Measurements from ENCODE around the gene PKMYT1.

Gene PKMYT1

GRCh38 chr16:3017794-3018506 lies 37.7 kb upstream of the PKMYT1 start, which contains the start of gene CLDN6:
Gene CLDN6 (minus strand): TSS chr16:3018183. CDS start chr16:3016021, 2,162 bp downstream.
- Histone ChIP-seq H3K4me1 (ENCODE audit: control insufficient read depth in 5 of 5, insufficient read depth in 5 of 5, low read length in 5 of 5) (peaks cover 4 to 37% (median 28%) of the 10 kb centered on the region in 5 donors), H3K4me3 (ENCODE audit: low read depth in 1 of 5, low read length in 5 of 5) (no peak within 1 kb of the TSS)

DNA sequence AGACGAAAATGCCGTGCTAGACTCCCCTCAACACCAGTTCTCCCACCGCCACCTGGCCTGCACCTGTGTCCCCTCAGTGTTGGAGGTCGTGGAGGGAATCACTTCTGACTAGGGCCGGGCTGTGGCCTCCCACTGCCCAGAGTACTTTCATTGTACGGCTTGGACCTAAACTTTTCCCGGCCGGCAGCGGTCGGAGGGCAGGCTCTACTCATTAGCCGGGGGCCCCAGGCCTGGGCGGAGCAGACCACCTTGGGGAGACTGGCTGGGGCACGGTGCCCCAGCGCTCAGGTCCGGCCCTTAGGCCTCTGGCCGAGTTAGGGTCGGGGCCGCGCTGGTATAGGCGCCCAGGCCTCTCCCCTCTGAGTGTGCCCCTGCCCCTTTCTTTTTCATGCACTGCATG lies 37.1 kb upstream of the PKMYT1 start:
- H3K36me3 ChIP-seq (ENCODE audit: control insufficient read depth in 5 of 5, insufficient read depth in 5 of 5, low read length in 5 of 5) = no peaks in the 10 kb centered on the region
- H3K4me1 ChIP-seq (ENCODE audit: control insufficient read depth in 5 of 5, insufficient read depth in 5 of 5, low read length in 5 of 5) = peaks cover 0 to 31% (median 22%) of the 10 kb centered on the region in 5 donors
- no peaks in the 10 kb centered on the region for H3K9me3 ChIP-seq (ENCODE audit: control insufficient read depth in 5 of 5, low read length in 5 of 5)
- no peak overlapping the region for H3K27ac ChIP-seq (ENCODE audit: low read depth, low read length)
- no peak overlapping the region for H3K4me3 ChIP-seq (ENCODE audit: low read depth in 1 of 5, low read length in 5 of 5)
- H3K27me3 ChIP-seq (ENCODE audit: control insufficient read depth in 5 of 5, insufficient read depth in 4 of 5, low read length in 5 of 5) = peaks cover 24 to 47% (median 28%) of the 10 kb centered on the region in 5 donors
- H3K9ac ChIP-seq (ENCODE audit: low read length in 5 of 5) = no peak overlapping the region

More at GRCh38 chr16:3017794-3018506, 37.7 kb upstream of the PKMYT1 start, which contains the start of gene CLDN6:
- H3K9ac ChIP-seq (ENCODE audit: low read length in 5 of 5) = no peak within 1 kb of the TSS
- H3K9me3 ChIP-seq (ENCODE audit: control insufficient read depth in 5 of 5, low read length in 5 of 5) = no peaks in the 10 kb centered on the region
- H3K27ac ChIP-seq (ENCODE audit: low read depth, low read length) = no peak within 1 kb of the TSS
- peaks cover 20 to 41% (median 23%) of the 10 kb centered on the region in 5 donors for H3K27me3 ChIP-seq (ENCODE audit: control insufficient read depth in 5 of 5, insufficient read depth in 4 of 5, low read length in 5 of 5)
- no peaks in the 10 kb centered on the region for H3K36me3 ChIP-seq (ENCODE audit: control insufficient read depth in 5 of 5, insufficient read depth in 5 of 5, low read length in 5 of 5)

- no peak overlapping the region for H3K4me3 ChIP-seq (ENCODE audit: low read depth in 1 of 5, low read length in 5 of 5)
- H3K4me1 ChIP-seq (ENCODE audit: control insufficient read depth in 5 of 5, insufficient read depth in 5 of 5, low read length in 5 of 5) = peaks cover 0 to 18% (median 10%) of the 10 kb centered on the region in 5 donors
These were observed 35.7 kb upstream of the PKMYT1 start for GRCh38 chr16:3015865-3016521.

DNA sequence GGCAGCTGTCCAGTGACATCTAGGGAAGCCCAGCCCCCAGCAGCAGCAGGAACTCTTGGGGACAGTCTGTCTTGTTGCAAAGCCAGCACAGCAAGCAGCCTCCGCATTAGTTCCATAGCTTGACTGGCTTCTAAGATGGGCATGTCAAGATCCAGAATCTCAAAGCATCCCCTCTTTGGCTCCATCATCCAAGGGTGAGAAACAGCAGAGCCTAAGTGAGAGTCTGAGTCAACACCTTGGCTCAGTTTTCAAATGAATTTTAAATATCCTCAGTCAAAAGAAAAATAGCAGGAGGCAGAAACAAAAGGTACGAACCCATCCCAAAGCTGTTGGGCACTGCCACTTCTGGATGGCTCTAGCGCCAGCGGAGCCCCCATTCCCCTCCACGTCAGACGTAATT lies 34.7 kb upstream of the PKMYT1 start:
- H3K36me3 ChIP-seq (ENCODE audit: control insufficient read depth in 5 of 5, insufficient read depth in 5 of 5, low read length in 5 of 5) = no peaks in the 10 kb centered on the region
- no peak overlapping the region for H3K9ac ChIP-seq (ENCODE audit: low read length in 5 of 5)
- no peak overlapping the region for H3K27ac ChIP-seq (ENCODE audit: low read depth, low read length)
- peaks cover 0 to 9% (median 4%) of the 10 kb centered on the region in 5 donors for H3K4me1 ChIP-seq (ENCODE audit: control insufficient read depth in 5 of 5, insufficient read depth in 5 of 5, low read length in 5 of 5)
- H3K27me3 ChIP-seq (ENCODE audit: control insufficient read depth in 5 of 5, insufficient read depth in 4 of 5, low read length in 5 of 5) = peaks cover 30 to 62% (median 42%) of the 10 kb centered on the region in 5 donors
- H3K9me3 ChIP-seq (ENCODE audit: control insufficient read depth in 5 of 5, low read length in 5 of 5) = no peaks in the 10 kb centered on the region
- no peak overlapping the region for H3K4me3 ChIP-seq (ENCODE audit: low read depth in 1 of 5, low read length in 5 of 5)

More at GRCh38 chr16:3015865-3016521, 35.7 kb upstream of the PKMYT1 start:
- H3K27ac ChIP-seq (ENCODE audit: low read depth, low read length) = no peak overlapping the region
- H3K9ac ChIP-seq (ENCODE audit: low read length in 5 of 5) = no peak overlapping the region
- H3K36me3 ChIP-seq (ENCODE audit: control insufficient read depth in 5 of 5, insufficient read depth in 5 of 5, low read length in 5 of 5) = no peaks in the 10 kb centered on the region
- H3K27me3 ChIP-seq (ENCODE audit: control insufficient read depth in 5 of 5, insufficient read depth in 4 of 5, low read length in 5 of 5) = peaks cover 30 to 56% (median 37%) of the 10 kb centered on the region in 5 donors
- H3K9me3 ChIP-seq (ENCODE audit: control insufficient read depth in 5 of 5, low read length in 5 of 5) = no peaks in the 10 kb centered on the region

DNA sequence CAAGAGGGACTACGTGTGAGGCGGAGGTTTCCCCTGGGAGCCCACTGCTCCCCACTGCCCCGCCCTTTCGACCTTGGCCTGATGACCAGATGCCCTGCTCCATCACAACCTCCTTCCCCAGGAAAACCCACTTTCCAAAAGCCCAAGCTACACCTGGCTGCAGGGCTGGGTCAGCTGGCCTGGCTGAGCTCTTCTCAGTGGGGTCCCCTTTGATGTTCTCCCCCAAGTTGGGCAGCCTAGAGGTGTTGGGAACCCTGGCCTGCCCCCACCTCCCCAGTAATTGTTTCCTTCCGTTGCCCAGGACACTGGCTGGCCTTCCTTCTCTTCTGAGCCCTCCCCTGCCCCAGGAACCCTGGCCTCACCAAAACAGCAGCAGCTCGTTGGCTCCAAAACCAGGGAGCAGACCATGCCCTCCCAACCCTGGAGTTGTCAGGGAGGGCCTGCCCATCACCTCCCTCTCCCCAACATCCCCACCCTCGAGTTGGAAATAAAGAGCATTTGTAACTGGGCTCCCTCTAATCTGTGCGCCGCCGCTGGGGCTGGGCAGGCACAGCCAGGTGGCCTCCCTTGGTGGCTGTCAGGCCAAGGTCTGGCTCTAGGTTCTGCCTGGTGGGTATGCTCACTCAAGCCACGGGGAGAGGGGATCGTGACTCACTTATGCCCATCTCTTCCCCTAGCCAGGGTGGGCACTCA lies 33.9 kb upstream of the PKMYT1 start:
- H3K36me3 ChIP-seq (ENCODE audit: control insufficient read depth in 5 of 5, insufficient read depth in 5 of 5, low read length in 5 of 5) = no peaks in the 10 kb centered on the region
- H3K9ac ChIP-seq (ENCODE audit: low read length in 5 of 5) = no peak overlapping the region
- H3K4me3 ChIP-seq (ENCODE audit: low read depth in 1 of 5, low read length in 5 of 5) = no peak overlapping the region
- peaks cover 0 to 6% (median 0%) of the 10 kb centered on the region in 5 donors for H3K4me1 ChIP-seq (ENCODE audit: control insufficient read depth in 5 of 5, insufficient read depth in 5 of 5, low read length in 5 of 5)
- peaks cover 34 to 68% (median 47%) of the 10 kb centered on the region in 5 donors for H3K27me3 ChIP-seq (ENCODE audit: control insufficient read depth in 5 of 5, insufficient read depth in 4 of 5, low read length in 5 of 5)
- no peaks in the 10 kb centered on the region for H3K9me3 ChIP-seq (ENCODE audit: control insufficient read depth in 5 of 5, low read length in 5 of 5)
- H3K27ac ChIP-seq (ENCODE audit: low read depth, low read length) = no peak overlapping the region

DNA sequence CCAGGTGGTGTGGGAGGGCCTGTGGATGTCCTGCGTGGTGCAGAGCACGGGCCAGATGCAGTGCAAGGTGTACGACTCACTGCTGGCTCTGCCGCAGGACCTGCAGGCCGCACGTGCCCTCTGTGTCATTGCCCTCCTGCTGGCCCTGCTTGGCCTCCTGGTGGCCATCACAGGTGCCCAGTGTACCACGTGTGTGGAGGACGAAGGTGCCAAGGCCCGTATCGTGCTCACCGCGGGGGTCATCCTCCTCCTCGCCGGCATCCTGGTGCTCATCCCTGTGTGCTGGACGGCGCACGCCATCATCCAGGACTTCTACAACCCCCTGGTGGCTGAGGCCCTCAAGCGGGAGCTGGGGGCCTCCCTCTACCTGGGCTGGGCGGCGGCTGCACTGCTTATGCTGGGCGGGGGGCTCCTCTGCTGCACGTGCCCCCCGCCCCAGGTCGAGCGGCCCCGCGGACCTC lies 33.3 kb upstream of the PKMYT1 start:
- no peak overlapping the region for H3K27ac ChIP-seq (ENCODE audit: low read depth, low read length)
- H3K9ac ChIP-seq (ENCODE audit: low read length in 5 of 5) = no peak overlapping the region
- no peak overlapping the region for H3K4me3 ChIP-seq (ENCODE audit: low read depth in 1 of 5, low read length in 5 of 5)
- no peaks in the 10 kb centered on the region for H3K9me3 ChIP-seq (ENCODE audit: control insufficient read depth in 5 of 5, low read length in 5 of 5)
- H3K36me3 ChIP-seq (ENCODE audit: control insufficient read depth in 5 of 5, insufficient read depth in 5 of 5, low read length in 5 of 5) = no peaks in the 10 kb centered on the region
- peaks cover 36 to 70% (median 51%) of the 10 kb centered on the region in 5 donors for H3K27me3 ChIP-seq (ENCODE audit: control insufficient read depth in 5 of 5, insufficient read depth in 4 of 5, low read length in 5 of 5)
- peaks cover 0 to 8% (median 2%) of the 10 kb centered on the region in 5 donors for H3K4me1 ChIP-seq (ENCODE audit: control insufficient read depth in 5 of 5, insufficient read depth in 5 of 5, low read length in 5 of 5)

DNA sequence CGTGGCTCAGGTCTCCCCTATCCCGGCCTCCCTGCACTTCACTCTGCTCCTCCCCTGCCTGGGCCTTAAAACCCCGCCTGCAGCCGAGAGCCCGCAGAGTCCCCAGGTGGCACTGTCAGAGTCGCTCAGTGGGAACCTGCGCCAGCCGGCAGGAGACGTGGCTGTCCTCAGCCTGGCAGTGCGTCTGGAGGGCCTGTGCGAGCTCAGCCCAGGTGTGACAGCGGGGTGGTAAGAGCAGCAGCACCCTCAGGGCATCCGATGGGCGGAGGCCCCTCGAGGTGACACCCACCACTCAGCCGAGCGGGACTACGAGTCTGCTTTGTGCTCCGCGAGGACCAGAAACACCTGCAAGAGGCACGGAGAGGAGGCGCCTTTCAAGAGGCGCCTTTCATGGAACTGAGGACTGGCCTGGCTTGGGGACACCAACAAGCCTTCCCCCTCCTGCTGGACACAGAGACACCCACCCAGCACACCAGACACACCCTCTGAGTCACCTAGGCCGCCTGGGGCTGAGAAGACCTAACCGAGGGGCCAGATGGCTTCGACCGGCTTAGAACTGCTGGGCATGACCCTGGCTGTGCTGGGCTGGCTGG lies 32.7 kb upstream of the PKMYT1 start, which contains the start of gene CLDN9:
TSS of gene CLDN9 (plus strand) at position 96 of the 593 bp plus-strand sequence. CDS start at position 536, 440 bp downstream.
- Histone ChIP-seq H3K9ac (ENCODE audit: low read length in 5 of 5) (no peak within 1 kb of the TSS), H3K27ac (ENCODE audit: low read depth, low read length) (no peak within 1 kb of the TSS), H3K4me3 (ENCODE audit: low read depth in 1 of 5, low read length in 5 of 5) (no peak within 1 kb of the TSS), H3K4me1 (ENCODE audit: control insufficient read depth in 5 of 5, insufficient read depth in 5 of 5, low read length in 5 of 5) (peaks cover 0 to 9% (median 7%) of the 10 kb centered on the region in 5 donors), H3K36me3 (ENCODE audit: control insufficient read depth in 5 of 5, insufficient read depth in 5 of 5, low read length in 5 of 5) (no peaks in the 10 kb centered on the region), H3K9me3 (ENCODE audit: control insufficient read depth in 5 of 5, low read length in 5 of 5) (no peaks in the 10 kb centered on the region), H3K27me3 (ENCODE audit: control insufficient read depth in 5 of 5, insufficient read depth in 4 of 5, low read length in 5 of 5) (peaks cover 38 to 70% (median 52%) of the 10 kb centered on the region in 5 donors)

- Histone ChIP-seq H3K4me1 (ENCODE audit: control insufficient read depth in 5 of 5, insufficient read depth in 5 of 5, low read length in 5 of 5) (peaks cover 0 to 16% (median 14%) of the 10 kb centered on the region in 5 donors), H3K9ac (ENCODE audit: low read length in 5 of 5) (no peak overlapping the region), H3K27me3 (ENCODE audit: control insufficient read depth in 5 of 5, insufficient read depth in 4 of 5, low read length in 5 of 5) (peaks cover 43 to 72% (median 54%) of the 10 kb centered on the region in 5 donors), H3K36me3 (ENCODE audit: control insufficient read depth in 5 of 5, insufficient read depth in 5 of 5, low read length in 5 of 5) (no peaks in the 10 kb centered on the region), H3K27ac (ENCODE audit: low read depth, low read length) (no peak overlapping the region), H3K4me3 (ENCODE audit: low read depth in 1 of 5, low read length in 5 of 5) (no peak overlapping the region), H3K9me3 (ENCODE audit: control insufficient read depth in 5 of 5, low read length in 5 of 5) (no peaks in the 10 kb centered on the region)
These were observed 32.0 kb upstream of the PKMYT1 start for GRCh38 chr16:3012246-3012645.

DNA sequence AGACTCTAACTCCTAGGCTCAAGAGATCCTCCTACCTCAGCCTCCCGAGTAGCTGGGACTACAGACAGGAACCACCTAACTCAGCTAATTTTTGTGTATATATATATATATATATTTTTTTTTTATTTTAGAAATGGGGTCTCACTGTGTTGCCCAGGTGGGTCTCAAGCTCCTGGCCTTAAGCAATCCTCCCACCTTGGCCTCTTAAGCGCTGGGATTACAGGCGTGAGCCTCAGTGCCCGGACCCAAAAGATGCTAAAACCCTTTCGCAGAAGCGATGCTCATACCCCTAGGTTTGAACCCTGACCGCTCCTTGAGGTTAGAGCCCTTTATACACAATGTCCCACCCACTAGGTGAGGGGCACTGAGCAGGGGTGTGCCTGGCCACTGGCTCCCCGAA lies 30.3 kb upstream of the PKMYT1 start:
- Histone ChIP-seq H3K9me3 (ENCODE audit: control insufficient read depth in 5 of 5, low read length in 5 of 5) (no peaks in the 10 kb centered on the region), H3K4me3 (ENCODE audit: low read depth in 1 of 5, low read length in 5 of 5) (no peak overlapping the region), H3K27me3 (ENCODE audit: control insufficient read depth in 5 of 5, insufficient read depth in 4 of 5, low read length in 5 of 5) (peaks cover 46 to 73% (median 58%) of the 10 kb centered on the region in 5 donors), H3K9ac (ENCODE audit: low read length in 5 of 5) (no peak overlapping the region), H3K4me1 (ENCODE audit: control insufficient read depth in 5 of 5, insufficient read depth in 5 of 5, low read length in 5 of 5) (peaks cover 0 to 22% (median 14%) of the 10 kb centered on the region in 5 donors), H3K36me3 (ENCODE audit: control insufficient read depth in 5 of 5, insufficient read depth in 5 of 5, low read length in 5 of 5) (no peaks in the 10 kb centered on the region), H3K27ac (ENCODE audit: low read depth, low read length) (no peak overlapping the region)

Measured in subcutaneous abdominal adipose tissue (tissue), 5 donors.